ENCODE data around the gene CXCR5. TPM values are rescaled to one million over a fixed set of nuclear protein-coding genes. Genes with fewer than 3 reads are reported as not detected.

Gene CXCR5
- total and polyA plus RNA-seq, 2 of the 4 experiments (the other 2 are of a cell fraction) = not detected

DNA sequence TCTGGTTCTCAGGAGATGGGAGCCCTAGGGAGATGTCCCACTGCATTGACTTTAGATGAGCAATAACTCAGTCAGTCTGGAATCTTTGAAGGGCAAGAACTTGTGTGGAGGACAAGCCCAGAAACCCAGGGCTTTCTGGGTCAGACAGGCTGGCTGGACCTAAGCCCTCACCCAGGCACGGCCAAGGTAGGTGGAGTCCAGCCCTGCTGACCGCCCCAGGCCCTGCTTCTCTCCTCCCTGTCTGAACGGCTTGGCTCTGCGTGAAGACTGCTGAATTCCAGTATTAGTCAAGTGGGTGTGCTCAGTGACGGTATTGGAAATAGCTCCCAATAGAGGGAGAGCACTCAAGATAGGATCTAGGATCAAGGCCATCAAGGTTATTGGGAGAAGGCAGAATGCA lies 6.1 kb downstream of the CXCR5 start:
- H3K9me1 ChIP-seq (ENCODE audit: insufficient read depth, low read length) = peaks cover 22% of the 10 kb centered on the region
- ChIA-PET CTCF (no interaction called here), POLR2A (ENCODE audit: unreplicated experiment) (no interaction called here)
- DNase-seq (no peak), ATAC-seq (ENCODE audit: low read depth) (no peak)
- H4K20me1 ChIP-seq (ENCODE audit: insufficient read depth, low read length) = peaks cover 4% of the 10 kb centered on the region; the same call in 1 of the 2 replicates
- no peak overlapping the region for H2BK20ac ChIP-seq (ENCODE audit: low read depth, low read length)
- no peak overlapping the region for H3K4me2 ChIP-seq (ENCODE audit: low read depth, low read length)
- no peak overlapping the region for H3K4ac ChIP-seq (ENCODE audit: low read depth, low read length)
- no peak overlapping the region for H2AFZ ChIP-seq (replicated peaks; ENCODE audit: low read length, poor library complexity)
- 0 out of 2 replicates have a peak overlapping the region, but pooled peaks have one; percentile 7 for H3K14ac ChIP-seq (replicated peaks; ENCODE audit: low read depth, low read length)
- no peak overlapping the region for H2AK9ac ChIP-seq (replicated peaks; ENCODE audit: low read depth, low read length, poor library complexity)
- H3K4me1 ChIP-seq (ENCODE audit: control insufficient read depth, insufficient read depth, low read length) = peaks cover 14% of the 10 kb centered on the region
- WGBS, 2 experiments (ENCODE audit: extremely low coverage in 2 of 2, insufficient read length in 1 of 2) = 100% methylated on average over 1 of the region's 5 CpGs; no CpG with 5 or more reads in 1 of the 2 experiments
- H3K27ac ChIP-seq (ENCODE audit: insufficient read depth, low read length) = no peak overlapping the region
- no peak overlapping the region for H2BK120ac ChIP-seq (ENCODE audit: low read depth, low read length)
- no peaks in the 10 kb centered on the region for H3K27me3 ChIP-seq (ENCODE audit: control insufficient read depth, insufficient read depth, low read length)
- dilution Hi-C loops (cut with HindIII; ENCODE audit: low sequenced_read_pairs, unreplicated experiment) = no loop called here
- H4K8ac ChIP-seq (ENCODE audit: low read depth in 2 of 2, low read length in 2 of 2) = no peak overlapping the region
- H3K9me3 ChIP-seq (ENCODE audit: control insufficient read depth, insufficient read depth, low read length) = no peaks in the 10 kb centered on the region
- no peak overlapping the region for H2BK15ac ChIP-seq (ENCODE audit: low read depth, low read length)
- TF ChIP-seq, protein P1, sequence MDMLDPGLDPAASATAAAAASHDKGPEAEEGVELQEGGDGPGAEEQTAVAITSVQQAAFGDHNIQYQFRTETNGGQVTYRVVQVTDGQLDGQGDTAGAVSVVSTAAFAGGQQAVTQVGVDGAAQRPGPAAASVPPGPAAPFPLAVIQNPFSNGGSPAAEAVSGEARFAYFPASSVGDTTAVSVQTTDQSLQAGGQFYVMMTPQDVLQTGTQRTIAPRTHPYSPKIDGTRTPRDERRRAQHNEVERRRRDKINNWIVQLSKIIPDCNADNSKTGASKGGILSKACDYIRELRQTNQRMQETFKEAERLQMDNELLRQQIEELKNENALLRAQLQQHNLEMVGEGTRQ (IDR thresholded peaks at IDR 0.05; ENCODE audit: low read depth, low read length) = no peak
- TF ChIP-seq NFE2L2 (IDR thresholded peaks at IDR 0.05; ENCODE audit: low read depth, low read length) (no peak), MXI1 (IDR thresholded peaks at IDR 0.05; ENCODE audit: borderline replicate concordance, low read depth, low read length) (no peak), SMC3 (IDR thresholded peaks at IDR 0.05; ENCODE audit: low read depth, low read length) (no peak), MAFK (IDR thresholded peaks at IDR 0.05; ENCODE audit: low read depth, low read length) (no peak), POLR2A (IDR thresholded peaks at IDR 0.05; ENCODE audit: low read depth, low read length) (no peak), MAZ (IDR thresholded peaks at IDR 0.05; ENCODE audit: borderline replicate concordance, low read depth, low read length) (no peak), CHD1 (IDR thresholded peaks at IDR 0.05; ENCODE audit: low read depth, low read length) (no peak), CEBPB (IDR thresholded peaks at IDR 0.05; ENCODE audit: low read depth, low read length) (no peak), BHLHE40 (IDR thresholded peaks at IDR 0.05; ENCODE audit: low read depth, low read length) (no peak), RCOR1 (IDR thresholded peaks at IDR 0.05; ENCODE audit: insufficient replicate concordance, low read length) (no peak), FOS (IDR thresholded peaks at IDR 0.05; ENCODE audit: low read depth, low read length) (no peak), RAD21 (IDR thresholded peaks at IDR 0.05; ENCODE audit: low read length) (no peak), RFX5 (IDR thresholded peaks at IDR 0.05; ENCODE audit: low read depth, low read length) (no peak)
- TF ChIP-seq, protein P2, sequence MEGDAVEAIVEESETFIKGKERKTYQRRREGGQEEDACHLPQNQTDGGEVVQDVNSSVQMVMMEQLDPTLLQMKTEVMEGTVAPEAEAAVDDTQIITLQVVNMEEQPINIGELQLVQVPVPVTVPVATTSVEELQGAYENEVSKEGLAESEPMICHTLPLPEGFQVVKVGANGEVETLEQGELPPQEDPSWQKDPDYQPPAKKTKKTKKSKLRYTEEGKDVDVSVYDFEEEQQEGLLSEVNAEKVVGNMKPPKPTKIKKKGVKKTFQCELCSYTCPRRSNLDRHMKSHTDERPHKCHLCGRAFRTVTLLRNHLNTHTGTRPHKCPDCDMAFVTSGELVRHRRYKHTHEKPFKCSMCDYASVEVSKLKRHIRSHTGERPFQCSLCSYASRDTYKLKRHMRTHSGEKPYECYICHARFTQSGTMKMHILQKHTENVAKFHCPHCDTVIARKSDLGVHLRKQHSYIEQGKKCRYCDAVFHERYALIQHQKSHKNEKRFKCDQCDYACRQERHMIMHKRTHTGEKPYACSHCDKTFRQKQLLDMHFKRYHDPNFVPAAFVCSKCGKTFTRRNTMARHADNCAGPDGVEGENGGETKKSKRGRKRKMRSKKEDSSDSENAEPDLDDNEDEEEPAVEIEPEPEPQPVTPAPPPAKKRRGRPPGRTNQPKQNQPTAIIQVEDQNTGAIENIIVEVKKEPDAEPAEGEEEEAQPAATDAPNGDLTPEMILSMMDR (conservative IDR thresholded peaks at IDR 0.05; ENCODE audit: low read depth, low read length) = no peak
- TF ChIP-seq, protein P3, sequence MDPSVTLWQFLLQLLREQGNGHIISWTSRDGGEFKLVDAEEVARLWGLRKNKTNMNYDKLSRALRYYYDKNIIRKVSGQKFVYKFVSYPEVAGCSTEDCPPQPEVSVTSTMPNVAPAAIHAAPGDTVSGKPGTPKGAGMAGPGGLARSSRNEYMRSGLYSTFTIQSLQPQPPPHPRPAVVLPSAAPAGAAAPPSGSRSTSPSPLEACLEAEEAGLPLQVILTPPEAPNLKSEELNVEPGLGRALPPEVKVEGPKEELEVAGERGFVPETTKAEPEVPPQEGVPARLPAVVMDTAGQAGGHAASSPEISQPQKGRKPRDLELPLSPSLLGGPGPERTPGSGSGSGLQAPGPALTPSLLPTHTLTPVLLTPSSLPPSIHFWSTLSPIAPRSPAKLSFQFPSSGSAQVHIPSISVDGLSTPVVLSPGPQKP (IDR thresholded peaks at IDR 0.05; ENCODE audit: borderline replicate concordance, low read depth, low read length) = no peak
- no peak overlapping the region for H3K18ac ChIP-seq (ENCODE audit: low read depth, low read length)
- no peak overlapping the region for H2BK5ac ChIP-seq (ENCODE audit: low read depth, low read length, poor library complexity, severe bottlenecking)
- H3K9ac ChIP-seq (ENCODE audit: low read depth, low read length) = no peak overlapping the region
- no peak overlapping the region for H3K56ac ChIP-seq (ENCODE audit: extremely low read depth, insufficient read depth, low read length)
- H4K5ac ChIP-seq (ENCODE audit: low read depth, low read length) = no peak overlapping the region
- no peaks in the 10 kb centered on the region for H3K36me3 ChIP-seq (ENCODE audit: control insufficient read depth, insufficient read depth, low read length)
- BruUV-seq (replicated peaks) = no TSS peak
- in situ Hi-C loops (cut with MboI; ENCODE audit: low sequenced_read_pairs) = no loop called here
- peaks cover 0 to 7% of the 10 kb centered on the region in 2 experiments; a peak in 2 of 4 replicates for H3K79me1 ChIP-seq (ENCODE audit: low read depth in 1 of 2, low read length in 2 of 2)
- no peak overlapping the region for H4K91ac ChIP-seq (ENCODE audit: insufficient read depth, low read depth, low read length)
- H3K23ac ChIP-seq (ENCODE audit: low read depth, low read length) = no peak overlapping the region
- peak overlapping the region; percentile 19; the same call in 1 of the 2 replicates for H2AK5ac ChIP-seq (ENCODE audit: low read depth, low read length)
- no peak overlapping the region for H3K4me3 ChIP-seq (ENCODE audit: insufficient read depth, low read depth, low read length)
- intact Hi-C loops (cut with micrococcal nuclease) = no loop called here
